ENCODE results near the gene FBXO38. TPM values are rescaled to one million over a fixed set of nuclear protein-coding genes. Genes with fewer than 3 reads are reported as not detected.

FBXO38 gene
- total RNA-seq, 1 experiment from 2014 or later = 35.8 TPM

- TF ChIP-seq GTF2I (CRISPR knock-in tag; conservative IDR thresholded peaks at IDR 0.05) (no peak), KAT7 (CRISPR knock-in tag; IDR thresholded peaks at IDR 0.05; ENCODE audit: borderline replicate concordance) (no peak), SOX15 (CRISPR knock-in tag; IDR thresholded peaks at IDR 0.05) (no peak), PRRX2 (CRISPR knock-in tag; IDR thresholded peaks at IDR 0.05) (no peak), FOXP1 (CRISPR knock-in tag; IDR thresholded peaks at IDR 0.05; ENCODE audit: borderline replicate concordance) (no peak), NR2C2 (CRISPR knock-in tag; IDR thresholded peaks at IDR 0.05) (no peak), MAX (CRISPR knock-in tag; IDR thresholded peaks at IDR 0.05) (no peak), TP53 (CRISPR knock-in tag; IDR thresholded peaks at IDR 0.05) (no peak), ZNF263 (CRISPR knock-in tag; IDR thresholded peaks at IDR 0.05; ENCODE audit: low read depth) (no peak), MYBL2 (CRISPR knock-in tag; IDR thresholded peaks at IDR 0.05) (no peak), JUN (CRISPR knock-in tag; IDR thresholded peaks at IDR 0.05) (no peak), ZNF425 (CRISPR knock-in tag; conservative IDR thresholded peaks at IDR 0.05) (no peak), NFATC4 (CRISPR knock-in tag; IDR thresholded peaks at IDR 0.05) (no peak), ATF1 (CRISPR knock-in tag; IDR thresholded peaks at IDR 0.05) (no peak), ZNF396 (CRISPR knock-in tag; IDR thresholded peaks at IDR 0.05; ENCODE audit: borderline replicate concordance) (no peak), EMX1 (CRISPR knock-in tag; IDR thresholded peaks at IDR 0.05) (no peak), TCF7 (CRISPR knock-in tag; IDR thresholded peaks at IDR 0.05; ENCODE audit: low read depth) (no peak), SMAD4 (CRISPR knock-in tag; IDR thresholded peaks at IDR 0.05) (no peak), ZNF281 (CRISPR knock-in tag; IDR thresholded peaks at IDR 0.05) (no peak)
- ATAC-seq (no peak), DNase-seq (ENCODE audit: low spot score) (no peak)
- peaks cover 27% of the 10 kb centered on the region for H3K4me1 Mint-ChIP-seq
- no peaks in the 10 kb centered on the region for H3K27me3 Mint-ChIP-seq (ENCODE audit: low read depth)
- no peak overlapping the region for H3K27ac Mint-ChIP-seq
- no peaks in the 10 kb centered on the region for H3K9me3 Mint-ChIP-seq
- H3K36me3 Mint-ChIP-seq = peaks cover 51% of the 10 kb centered on the region
- ChIA-PET CTCF (interaction anchor here (1.3 kb wide), 1 partner anchor 111 kb away, joined by 3 read pairs; no protein-coding TSS in a partner anchor), POLR2A (no interaction called here)
- H3K4me3 Mint-ChIP-seq = no peak overlapping the region
Observed at GRCh38 chr5:148401604-148402003, 17.8 kb downstream of the FBXO38 start.

GRCh38 chr5:148403344-148403743, 19.6 kb downstream of the FBXO38 start:
- no peak overlapping the region for H3K27ac Mint-ChIP-seq
- peaks cover 10% of the 10 kb centered on the region for H3K4me1 Mint-ChIP-seq
- no peaks in the 10 kb centered on the region for H3K27me3 Mint-ChIP-seq (ENCODE audit: low read depth)
- TF ChIP-seq ZNF121 (CRISPR knock-in tag; IDR thresholded peaks at IDR 0.05) = no peak
- TF ChIP-seq SOX15 (CRISPR knock-in tag; IDR thresholded peaks at IDR 0.05) = no peak
- no peak for TF ChIP-seq USF1 (CRISPR knock-in tag; IDR thresholded peaks at IDR 0.05)
- TF ChIP-seq OVOL2 (CRISPR knock-in tag; IDR thresholded peaks at IDR 0.05; ENCODE audit: borderline replicate concordance) = no peak
- no peak for TF ChIP-seq JUN (CRISPR knock-in tag; IDR thresholded peaks at IDR 0.05)
- ChIA-PET POLR2A (no interaction called here), CTCF (no interaction called here)
- DNase-seq (ENCODE audit: low spot score) (no peak), ATAC-seq (no peak)
- H3K36me3 Mint-ChIP-seq = peaks cover 63% of the 10 kb centered on the region
- no peaks in the 10 kb centered on the region for H3K9me3 Mint-ChIP-seq
- no peak overlapping the region for H3K4me3 Mint-ChIP-seq
